Sigmoid colon (tissue), 4 donors: ENCODE data around the gene ARHGAP44.

Experiments used
- CTCF ChIP-seq, 4 experiments: fragments of 450-650 bp in 3 of 4; fragments of 200-600 bp in 1 of 4; IDR thresholded peaks; one replicate each; pipeline ENCODE4 v1.5.1; 2016 to 2019; ENCODE audit warnings: antibody characterized with exemption in 4 of 4, mild to moderate bottlenecking in 3 of 4, moderate library complexity in 2 of 4
- EP300 ChIP-seq, 4 donors: sonication (generic); formaldehyde crosslinking; IDR thresholded peaks; one replicate each; pipeline ENCODE4 v1.6.1; 2017; ENCODE audit warnings: antibody characterized with exemption in 4 of 4
- POLR2A ChIP-seq, 2 donors: fragments of 450-650 bp; IDR thresholded peaks; one replicate each; pipeline ENCODE4 v1.6.1; 2016; ENCODE audit warnings: antibody characterized with exemption in 2 of 2, mild to moderate bottlenecking in 2 of 2, moderate library complexity in 2 of 2
- POLR2AphosphoS5 ChIP-seq, 4 donors: sonication (generic); formaldehyde crosslinking; IDR thresholded peaks; one replicate each; pipeline ENCODE4 v1.6.1; 2017; ENCODE audit warnings: antibody characterized with exemption in 4 of 4

GRCh38 chr17:13025687-13026086 lies 236.4 kb downstream of the ARHGAP44 start:
- TF ChIP-seq CTCF (IDR thresholded peaks at IDR 0.05) (no peak), EP300 (IDR thresholded peaks at IDR 0.05) (no peak), POLR2AphosphoS5 (IDR thresholded peaks at IDR 0.05) (no peak), POLR2A (IDR thresholded peaks at IDR 0.05) (no peak)
